GM12878 (cell line): ENCODE results near the gene RANBP1. TPM values are rescaled to one million over a fixed set of nuclear protein-coding genes. Genes with fewer than 3 reads are reported as not detected.

ENCODE experiments used
- ATAC-seq: fragments of 200-7000 bp; cut with Tn5 transposase; 3 replicates; pipeline ENCODE4 v1.9.1; 2020; ENCODE audit warnings: mild to moderate bottlenecking, moderate library complexity
- BruUV-seq: library from RNA; stranded (reverse); fragments of 400-500 nt; replicated peaks from 2 replicates; lab custom pipeline; 2021; lab: Mats Ljungman, UMichigan
- CTCF ChIA-PET: fragments of 300-600 bp; sonication (Branson Sonifier 250); formaldehyde crosslinking; extraction: SDS; loops from one replicate; lab custom pipeline; 2021; ENCODE audit warnings: inconsistent platforms; lab: Yijun Ruan, JAX
- POLR2A ChIA-PET: fragments of 350-600 bp; formaldehyde crosslinking; extraction: SDS; loops from one replicate; lab custom pipeline; 2021; ENCODE audit warnings: inconsistent platforms; lab: Charles Lee
- RAD21 ChIA-PET: fragments of 300-600 bp; sonication (Branson Sonifier 250); formaldehyde crosslinking; loops from one replicate; lab custom pipeline; 2023; ENCODE audit warnings: antibody characterized with exemption; ENCODE audit not compliant: unreplicated experiment; lab: Charles Lee
- SMC1A ChIA-PET: fragments of 300-600 bp; sonication (Branson Sonifier 250); formaldehyde crosslinking; loops from one replicate; lab custom pipeline; 2023; ENCODE audit not compliant: unreplicated experiment, uncharacterized antibody; lab: Charles Lee
- DNase-seq: peaks from one replicate; pipeline ENCODE4 v3.0.0-alpha.2; 2011; ENCODE audit warnings: low read depth, low spot score
- FAIRE-seq: peaks from 3 replicates; lab custom pipeline; 2011; peaks lifted over from hg19 to GRCh38; lab: Jason Lieb, UNC
- H2AFZ ChIP-seq: 2 replicates; pipeline ENCODE4 v1.6.0; 2011; ENCODE audit warnings: low read depth, low read length, control low read depth; ENCODE audit not compliant: control insufficient read depth
- H3K27ac ChIP-seq: 2 replicates; pipeline ENCODE4 v1.5.1; 2011; ENCODE audit warnings: control low read depth; ENCODE audit not compliant: control insufficient read depth, insufficient read depth
- H3K27me3 ChIP-seq, 2 experiments: replicated peaks in 1 of 2; 2 replicates each; pipeline versions ENCODE4 v1.6.0 to v1.6.1; 2011; ENCODE audit warnings: low read length in 1 of 2; ENCODE audit not compliant: control insufficient read depth in 2 of 2, insufficient read depth in 2 of 2
- H3K36me3 ChIP-seq, 2 experiments: 2 replicates each; pipeline ENCODE4 v1.5.1; 2011; ENCODE audit warnings: low read length in 1 of 2; ENCODE audit not compliant: control insufficient read depth in 2 of 2, insufficient read depth in 2 of 2
- H3K4me1 ChIP-seq: 2 replicates; pipeline ENCODE4 v1.6.1; 2011; ENCODE audit warnings: mild to moderate bottlenecking, low read length, moderate library complexity, mixed read lengths; ENCODE audit not compliant: control insufficient read depth, insufficient read depth
- H3K4me2 ChIP-seq: 2 replicates; pipeline ENCODE4 v1.6.0; 2011; ENCODE audit warnings: control low read depth; ENCODE audit not compliant: control insufficient read depth, insufficient read depth
- H3K4me3 ChIP-seq: fragments of 200-600 bp; sonication (generic); 2 replicates; pipeline ENCODE4 v1.5.1; 2016
- H3K79me2 ChIP-seq: 2 replicates; pipeline ENCODE4 v1.6.0; 2011; ENCODE audit warnings: low read length; ENCODE audit not compliant: control insufficient read depth, insufficient read depth
- H3K9ac ChIP-seq: 2 replicates; pipeline ENCODE4 v1.8.0; 2011; ENCODE audit warnings: low read length, control low read depth, mixed read lengths; ENCODE audit not compliant: control insufficient read depth, insufficient read depth
- H3K9me3 ChIP-seq: replicated peaks from 3 replicates; pipeline ENCODE4 v1.5.1; 2011; ENCODE audit warnings: mild to moderate bottlenecking, low read length; ENCODE audit not compliant: control insufficient read depth, insufficient read depth
- H4K20me1 ChIP-seq: 2 replicates; pipeline ENCODE4 v1.6.0; 2011; ENCODE audit not compliant: control insufficient read depth, insufficient read depth
- JUNB ChIP-seq: IDR thresholded peaks from 2 replicates; pipeline ENCODE4 v1.6.1; 2016; ENCODE audit warnings: antibody characterized with exemption, mild to moderate bottlenecking
- POLR2AphosphoS5 ChIP-seq: IDR thresholded peaks from 2 replicates; pipeline ENCODE4 v1.6.1; 2011; ENCODE audit warnings: mild to moderate bottlenecking, low read length, inconsistent platforms
- RAD51 ChIP-seq: fragments of 450-650 bp; IDR thresholded peaks from 2 replicates; pipeline ENCODE4 v1.6.1; 2016; ENCODE audit warnings: moderate library complexity, mild to moderate bottlenecking, inconsistent platforms
- RCOR1 ChIP-seq: conservative IDR thresholded peaks from 2 replicates; pipeline ENCODE4 v1.6.1; 2012; ENCODE audit warnings: low read depth, low read length, improper control_type of control experiment
- SIX5 ChIP-seq: IDR thresholded peaks from 2 replicates; pipeline ENCODE4 v1.6.1; 2011; ENCODE audit warnings: mild to moderate bottlenecking, low read depth, low read length, moderate library complexity; ENCODE audit not compliant: severe bottlenecking
- SPI1 ChIP-seq: IDR thresholded peaks from 2 replicates; pipeline ENCODE4 v1.6.1; 2011; ENCODE audit warnings: low read depth, mild to moderate bottlenecking, low read length, moderate library complexity, borderline replicate concordance; ENCODE audit not compliant: insufficient read depth
- WGBS: methylation state at CpG from one replicate; pipeline ENCODE4 v1.1.6; 2016; ENCODE audit warnings: low lambda C conversion rate; ENCODE audit not compliant: insufficient replicate concordance, insufficient coverage; ENCODE audit errors: missing lambda C conversion rate; 5-methylcytosine and 5-hydroxymethylcytosine counted together
- in situ Hi-C: fragments of 300-500 bp; cut with MboI; formaldehyde crosslinking; loops from 9 replicates; pipeline ENCODE4 v1.14.3; 2018; ENCODE audit warnings: mixed read lengths
- intact Hi-C: fragments of 100-400 bp; cut with micrococcal nuclease; formaldehyde crosslinking; loops from one replicate; pipeline ENCODE4 v1.14.2; 2022; ENCODE audit not compliant: unreplicated experiment
- polyA plus RNA-seq, 11 experiments: library from polyadenylated mRNA; depleted of rRNA in 4 of 11; unstranded in 6 of 11; stranded (reverse) in 5 of 11; fragments of >200 nt; fragmentation: Nextera tagmentation in 4 of 11; fragmentation: Illumina TruSeq in 1 of 11; extraction: Ambion mirVana in 4 of 11; extraction: Trizol in 1 of 11; gene quantifications; 1 replicate in 1 of 11; 2 replicates in 10 of 11; pipeline versions ENCODE4 v1.2.1 to v1.2.3, GENCODE V29; 2011 to 2016; ENCODE audit warnings: inconsistent platforms in 2 of 11, missing spikeins in 2 of 11, low read depth in 1 of 11
- total RNA-seq, 4 experiments: library from RNA; depleted of rRNA in 3 of 4; stranded (reverse); fragments of >200 nt in 3 of 4; fragmentation: Illumina TruSeq in 1 of 4; extraction: Trizol in 1 of 4; gene quantifications; 2 replicates each; pipeline versions ENCODE4 v1.2.1 to v1.2.3, GENCODE V29; 2013 to 2021
- TF ChIP-seq, protein P1 (sequence below), 3 experiments: IDR thresholded peaks in 2 of 3; conservative IDR thresholded peaks in 1 of 3; 2 replicates each; pipeline ENCODE4 v1.5.1; 2011; ENCODE audit warnings: low read depth in 3 of 3, low read length in 3 of 3, mild to moderate bottlenecking in 3 of 3, control low read depth in 2 of 3, moderate library complexity in 2 of 3, inconsistent platforms in 1 of 3, mixed read lengths in 1 of 3; ENCODE audit not compliant: control insufficient read depth in 2 of 3, insufficient read depth in 1 of 3; ENCODE audit errors: extremely low read depth in 1 of 3

The RANBP1 gene
- total and polyA plus RNA-seq, 10 of the 15 experiments (the other 5 are each of a cell fraction or from before 2014, with no cell fraction given), result 55.3 to 808 (median 394) TPM

DNA sequence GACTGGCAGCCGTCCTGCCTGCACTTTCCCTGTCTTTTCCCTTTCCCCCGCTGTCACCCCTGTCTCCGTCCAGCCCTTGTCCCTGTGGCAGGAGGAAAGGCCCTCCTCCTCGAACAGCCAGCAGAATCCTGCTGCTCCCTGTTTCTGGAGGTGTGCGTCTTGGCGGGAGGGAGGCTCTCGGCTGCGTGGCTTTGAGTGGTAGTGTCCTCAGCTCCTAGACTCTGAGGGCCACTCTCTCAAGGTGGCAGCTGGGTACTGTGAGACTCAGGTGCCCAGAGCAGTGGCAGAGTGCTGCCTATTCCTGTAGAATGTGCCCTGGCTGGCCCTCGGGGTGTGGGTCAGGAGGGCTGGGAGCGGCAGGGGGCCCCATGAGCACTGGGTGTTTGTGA is 9.1 kb upstream of the RANBP1 start:
- CTCF ChIA-PET, result no interaction called here
- H3K27ac ChIP-seq, result no peak overlapping the region
- H3K4me1 ChIP-seq, result peaks cover 2% of the 10 kb centered on the region; the same call in 1 of the 2 replicates
- POLR2A ChIA-PET, result no interaction called here
- 90% methylated on average over 9 of the region's 10 CpGs for WGBS
- in situ Hi-C loops, result no loop called here
- no peaks in the 10 kb centered on the region; the same call in 2 of the 3 replicates for H3K9me3 ChIP-seq
- no TSS peak for BruUV-seq
- RAD21 ChIA-PET, result no interaction called here
- SMC1A ChIA-PET, result no interaction called here
- H3K27me3 ChIP-seq, result no peaks in the 10 kb centered on the region
- H3K4me3 ChIP-seq, result no peak overlapping the region
- TF ChIP-seq POLR2AphosphoS5 (no peak), RCOR1 (no peak), SPI1 (no peak), RAD51 (no peak), SIX5 (no peak), JUNB (no peak)
- TF ChIP-seq, protein P1, sequence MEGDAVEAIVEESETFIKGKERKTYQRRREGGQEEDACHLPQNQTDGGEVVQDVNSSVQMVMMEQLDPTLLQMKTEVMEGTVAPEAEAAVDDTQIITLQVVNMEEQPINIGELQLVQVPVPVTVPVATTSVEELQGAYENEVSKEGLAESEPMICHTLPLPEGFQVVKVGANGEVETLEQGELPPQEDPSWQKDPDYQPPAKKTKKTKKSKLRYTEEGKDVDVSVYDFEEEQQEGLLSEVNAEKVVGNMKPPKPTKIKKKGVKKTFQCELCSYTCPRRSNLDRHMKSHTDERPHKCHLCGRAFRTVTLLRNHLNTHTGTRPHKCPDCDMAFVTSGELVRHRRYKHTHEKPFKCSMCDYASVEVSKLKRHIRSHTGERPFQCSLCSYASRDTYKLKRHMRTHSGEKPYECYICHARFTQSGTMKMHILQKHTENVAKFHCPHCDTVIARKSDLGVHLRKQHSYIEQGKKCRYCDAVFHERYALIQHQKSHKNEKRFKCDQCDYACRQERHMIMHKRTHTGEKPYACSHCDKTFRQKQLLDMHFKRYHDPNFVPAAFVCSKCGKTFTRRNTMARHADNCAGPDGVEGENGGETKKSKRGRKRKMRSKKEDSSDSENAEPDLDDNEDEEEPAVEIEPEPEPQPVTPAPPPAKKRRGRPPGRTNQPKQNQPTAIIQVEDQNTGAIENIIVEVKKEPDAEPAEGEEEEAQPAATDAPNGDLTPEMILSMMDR (IDR thresholded peaks at IDR 0.05 in 2 of 3, conservative IDR thresholded peaks at IDR 0.05 in 1 of 3; ENCODE audit: control insufficient read depth in 2 of 3, extremely low read depth in 1 of 3, insufficient read depth in 1 of 3, low read depth in 3 of 3, low read length in 3 of 3), result no peak
- H4K20me1 ChIP-seq, result no peaks in the 10 kb centered on the region
- intact Hi-C loops, result no loop called here
- H3K4me2 ChIP-seq, result no peak overlapping the region
- H3K36me3 ChIP-seq, result peaks cover 19 to 54% of the 10 kb centered on the region in 2 experiments; a peak in 3 of 4 replicates
- DNase-seq (no peak), ATAC-seq (no peak), FAIRE-seq (no peak)
- no peaks in the 10 kb centered on the region for H3K79me2 ChIP-seq
- H3K9ac ChIP-seq, result no peak overlapping the region
- H2AFZ ChIP-seq, result no peak overlapping the region
